NCI-H2227 (cell line): ENCODE measurements around the gene DMRTA2.
A peak's percentile ranks its signal among the peaks of the same experiment; 100 is the strongest.

Experiments
- DNase-seq: peaks from one replicate; lab custom pipeline; 2025; ENCODE audit not compliant: unreplicated experiment; lab: John Stamatoyannopoulos, UW

The DMRTA2 gene

GRCh38 chr1:50422946-50423669, at the start of gene DMRTA2:
Gene DMRTA2 (minus strand): TSS chr1:50423443. CDS start chr1:50421536, 1,907 bp downstream.
- peak; percentile 82 for DNase-seq

- DNase-seq, result no peak
These were observed 48.7 kb upstream of the DMRTA2 start for GRCh38 chr1:50471967-50472366.

DNA sequence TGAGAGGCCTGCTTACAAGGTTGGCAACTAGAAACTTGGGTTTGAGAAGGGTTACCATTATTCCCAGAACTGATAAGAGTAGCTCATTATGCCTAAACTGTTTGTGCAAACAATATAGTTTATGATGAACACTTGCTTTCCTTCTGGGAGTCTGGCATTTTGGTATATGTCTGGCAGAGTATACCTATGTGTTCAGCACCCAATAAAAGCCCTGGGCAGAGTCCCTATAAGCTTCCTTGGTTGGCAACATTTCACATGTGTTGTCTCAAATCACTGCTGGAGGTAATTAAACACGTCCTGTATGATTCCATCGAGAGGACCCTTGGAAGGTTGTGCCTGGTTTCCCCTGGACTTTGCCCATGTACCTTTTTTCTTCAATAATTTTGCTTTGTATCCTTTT, 39.7 kb upstream of the DMRTA2 start:
- no peak for DNase-seq

GRCh38 chr1:50458507-50458906, 35.3 kb upstream of the DMRTA2 start:
- no peak for DNase-seq

DNA sequence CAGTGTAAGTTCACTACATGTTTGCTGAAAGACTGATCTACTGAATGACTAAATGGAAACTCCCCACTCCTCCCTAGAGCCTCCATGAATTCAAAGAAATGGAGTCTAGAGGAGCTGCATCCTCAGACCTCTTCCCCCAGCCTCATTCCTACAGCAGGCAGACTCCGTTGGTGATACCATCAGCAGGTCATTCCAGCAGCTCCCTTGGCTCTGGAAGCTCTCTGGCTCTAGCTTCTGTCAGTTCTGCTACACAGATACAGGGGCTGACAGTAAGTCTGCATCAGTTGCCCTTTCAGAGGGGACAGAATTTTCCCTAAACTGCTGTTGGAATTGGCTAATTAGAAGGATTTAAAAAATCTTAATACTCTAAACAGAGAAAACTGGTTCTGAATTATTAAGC, 31.7 kb upstream of the DMRTA2 start:
- no peak for DNase-seq

DNA sequence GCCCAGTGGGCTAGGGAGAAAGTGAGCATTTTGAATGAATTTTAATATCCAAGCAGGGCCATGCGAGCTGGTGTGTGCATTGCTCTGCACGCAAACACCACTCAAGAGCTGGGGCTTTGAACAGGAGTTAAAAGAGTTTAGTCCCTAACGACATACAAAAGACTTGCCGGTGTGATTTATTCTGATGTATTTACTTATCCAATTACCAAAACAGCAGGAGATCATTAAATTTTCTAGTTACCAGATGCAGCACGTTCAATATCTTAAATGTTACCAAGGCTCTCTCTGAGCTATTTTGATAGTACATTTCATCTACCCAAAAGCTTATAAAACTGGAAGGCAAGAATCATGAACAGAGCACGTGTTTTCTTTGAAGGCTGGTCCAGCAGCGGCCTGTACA, 30.0 kb upstream of the DMRTA2 start:
- no peak for DNase-seq

- no peak for DNase-seq
These were observed 29.5 kb upstream of the DMRTA2 start for GRCh38 chr1:50452700-50453099.

DNA sequence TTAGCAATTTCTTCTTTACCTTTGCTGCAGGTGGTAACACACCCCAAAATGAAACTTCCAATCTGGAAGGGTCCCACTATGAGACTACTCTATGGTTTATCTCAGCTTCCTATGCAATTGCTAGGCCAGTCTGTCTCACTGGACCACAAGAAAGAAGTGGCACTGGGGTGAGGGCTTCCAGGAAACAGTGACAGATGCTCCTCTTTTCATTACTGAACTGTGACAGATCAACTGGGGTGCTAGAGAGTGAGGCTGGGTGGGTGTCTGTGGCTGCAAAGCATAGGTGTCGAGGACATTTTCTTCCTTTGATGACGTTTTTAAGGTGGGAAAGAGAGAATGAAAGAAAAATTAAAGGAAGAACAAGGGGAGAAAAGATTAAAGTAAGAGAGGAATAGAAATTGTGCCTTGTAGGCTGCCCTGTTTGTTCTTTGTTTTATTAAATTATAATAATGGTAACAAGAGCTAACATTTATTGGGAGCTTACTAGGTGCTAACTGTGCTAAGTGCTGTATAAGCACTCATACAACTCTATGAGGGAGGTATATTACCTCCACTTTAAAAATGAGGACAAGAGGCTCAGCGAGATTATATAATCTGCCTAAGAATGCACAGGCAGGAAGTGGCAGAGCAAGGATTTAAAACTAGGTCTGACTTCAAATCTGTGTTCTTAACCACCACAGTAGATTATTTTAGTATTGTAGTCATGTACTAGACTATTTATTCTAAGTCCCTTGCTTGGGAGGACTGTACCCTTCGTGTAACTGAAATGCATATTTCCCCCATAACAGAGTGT, 27.8 kb upstream of the DMRTA2 start:
- no peak for DNase-seq

DNA sequence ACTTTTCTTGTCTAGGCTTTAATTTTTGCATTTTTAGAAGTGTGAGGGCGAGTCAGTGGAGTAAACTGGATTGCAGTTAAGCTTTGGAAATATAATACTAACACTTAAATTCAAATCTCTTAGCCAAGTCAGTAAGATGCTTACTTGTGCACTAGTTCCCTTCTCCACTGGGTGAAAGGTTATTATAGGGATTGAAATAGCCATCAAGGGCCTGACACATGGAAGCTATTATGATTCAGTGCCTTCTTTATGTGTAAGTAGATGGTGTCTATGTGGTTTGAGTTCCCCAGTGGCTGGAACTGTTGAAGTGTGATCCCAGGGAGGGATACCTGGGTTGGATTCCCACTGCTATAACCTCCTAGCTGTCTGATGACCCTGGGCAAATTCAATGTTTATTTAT, 24.7 kb upstream of the DMRTA2 start:
- no peak for DNase-seq

DNA sequence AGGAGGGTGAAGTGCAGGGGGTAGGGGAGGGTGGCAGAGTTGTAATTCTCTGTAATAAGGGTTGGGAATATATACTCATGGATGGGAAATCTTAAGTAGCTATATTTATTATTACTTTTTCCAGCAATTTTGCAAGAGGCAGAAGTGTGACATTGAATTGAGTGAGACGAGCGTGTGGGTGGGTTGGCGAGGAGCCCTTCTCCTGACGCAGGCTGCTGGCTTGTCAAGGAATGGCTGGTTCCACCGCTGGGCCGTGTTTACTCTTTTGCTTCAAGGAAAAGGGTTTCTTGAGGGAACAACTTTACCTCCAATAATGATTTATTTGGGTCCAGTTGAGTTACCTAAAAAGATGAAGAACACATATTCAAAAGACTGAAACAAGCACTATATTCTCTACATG, 17.9 kb upstream of the DMRTA2 start:
- DNase-seq, result no peak

DNA sequence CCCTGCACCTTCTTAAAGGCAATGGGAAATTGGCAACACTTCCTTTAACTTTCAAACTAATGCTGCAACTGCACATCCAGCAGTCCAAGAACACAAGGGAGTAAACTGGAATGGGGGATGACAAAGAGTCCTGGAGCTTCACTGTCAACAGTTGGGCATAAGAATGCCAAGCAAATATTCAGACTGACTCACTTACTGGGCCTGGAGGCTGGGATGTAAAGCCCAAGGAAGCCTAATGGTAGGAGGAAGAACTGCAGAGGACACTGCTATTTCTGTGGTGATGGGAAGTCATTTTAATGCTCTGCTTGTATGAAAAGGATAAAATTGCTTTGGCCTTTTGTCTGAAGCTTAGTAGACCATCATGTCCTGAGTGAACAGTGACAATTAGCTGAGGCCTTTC, 15.7 kb upstream of the DMRTA2 start:
- DNase-seq, result no peak

DNA sequence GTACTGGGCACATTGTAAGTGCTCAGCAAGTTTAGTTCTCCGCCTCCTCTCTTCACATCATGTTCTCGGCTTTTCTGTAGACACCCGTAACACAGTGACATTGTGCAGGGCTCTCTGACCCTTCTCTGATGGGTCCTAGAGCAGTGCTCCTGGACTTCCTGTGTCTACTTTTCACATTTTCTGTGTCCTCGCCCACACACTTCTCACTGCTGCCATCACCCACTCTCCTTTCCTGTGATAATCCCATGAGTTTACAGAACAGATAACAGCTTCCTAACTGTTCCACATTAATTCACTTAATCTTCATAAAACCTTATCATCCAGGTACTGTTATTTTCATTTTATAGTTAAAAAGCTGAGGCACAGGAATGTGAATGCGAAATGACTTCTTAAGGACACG, 13.2 kb upstream of the DMRTA2 start:
- no peak for DNase-seq

DNA sequence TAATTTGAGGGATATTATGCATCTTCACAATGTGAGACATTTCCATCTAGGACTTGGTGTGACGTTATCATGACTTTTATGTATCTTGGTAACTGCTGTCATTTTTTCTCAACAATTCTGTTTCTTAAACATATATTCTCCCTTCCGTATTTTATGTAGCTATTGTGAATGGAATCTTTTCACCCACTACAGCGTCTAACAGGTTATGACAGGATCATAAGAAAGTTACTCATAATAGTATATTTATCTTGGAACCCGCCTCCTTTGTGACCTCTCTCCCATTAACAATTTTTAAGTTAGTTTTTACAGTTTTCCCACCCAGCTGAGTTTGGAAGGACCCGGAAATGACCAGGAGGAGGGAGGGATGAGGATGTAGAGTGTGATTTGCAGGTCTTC, 6.8 kb upstream of the DMRTA2 start:
- no peak for DNase-seq

GRCh38 chr1:50427818-50428779, 4.9 kb upstream of the DMRTA2 start:
- peak; percentile 19 for DNase-seq

- DNase-seq, result peak; percentile 19
These were observed 4.0 kb upstream of the DMRTA2 start for GRCh38 chr1:50427086-50427817.

GRCh38 chr1:50426702-50427085, 3.5 kb upstream of the DMRTA2 start:
- DNase-seq, result no peak

DNA sequence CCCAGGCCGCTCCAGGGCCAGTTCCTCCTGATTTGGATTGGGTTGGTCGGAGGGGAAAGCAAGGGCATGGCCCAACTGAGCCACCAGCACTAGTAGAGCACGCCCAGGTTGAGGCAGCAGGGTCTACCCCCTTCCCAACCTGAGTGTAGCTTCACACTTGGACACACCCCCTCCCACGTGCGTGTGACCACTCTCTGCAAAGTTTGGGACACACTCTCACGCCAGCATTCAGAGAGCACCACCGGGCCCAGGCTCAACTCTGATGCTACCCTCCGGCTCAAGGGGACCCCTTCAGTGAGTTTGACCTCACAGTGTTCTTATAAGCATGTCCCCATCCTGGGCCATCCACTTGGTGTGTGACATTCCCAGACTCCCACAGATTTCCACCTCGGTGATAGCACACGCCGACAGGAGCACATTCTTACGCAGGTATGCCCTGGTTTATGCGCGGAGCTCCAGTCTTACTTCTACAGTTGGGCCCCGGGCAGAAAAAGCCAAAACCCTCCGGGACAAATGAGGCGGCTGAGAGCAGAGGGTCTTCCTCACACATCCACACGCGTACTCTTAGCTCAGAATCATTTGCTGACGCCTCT, 3.0 kb upstream of the DMRTA2 start:
- no peak for DNase-seq

GRCh38 chr1:50425376-50426107, 2.3 kb upstream of the DMRTA2 start:
- DNase-seq, result peak; percentile 60

- peak; percentile 21 for DNase-seq
These were observed 1.7 kb upstream of the DMRTA2 start for GRCh38 chr1:50424884-50425375.
